GM19193 (cell line): ENCODE measurements around the gene ALS2.

Source experiments
- POLR2A ChIP-seq: IDR thresholded peaks from 4 replicates; pipeline ENCODE4 v1.6.1; 2011; ENCODE audit not compliant: insufficient read depth, insufficient read length; ENCODE audit errors: extremely low read depth

Gene ALS2

DNA sequence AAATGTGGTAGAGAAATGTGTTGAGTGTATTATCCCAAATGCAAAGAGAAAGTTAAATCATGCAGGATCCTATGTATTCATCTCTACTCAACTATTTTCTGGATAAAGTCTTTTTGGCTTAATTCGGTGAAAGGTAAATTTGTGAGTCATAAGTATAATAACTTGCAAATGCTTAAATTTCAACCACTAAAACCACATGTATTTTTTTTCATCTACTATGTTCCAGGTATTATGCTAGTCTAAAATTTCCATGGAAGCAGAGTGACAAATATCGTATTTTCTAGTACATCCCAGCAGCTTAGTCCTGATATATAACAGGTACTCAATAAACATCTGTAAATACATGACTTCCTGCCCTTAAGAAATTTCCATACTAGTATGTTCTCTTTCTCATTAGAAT, 6.2 kb downstream of the ALS2 start:
- TF ChIP-seq POLR2A = no peak

DNA sequence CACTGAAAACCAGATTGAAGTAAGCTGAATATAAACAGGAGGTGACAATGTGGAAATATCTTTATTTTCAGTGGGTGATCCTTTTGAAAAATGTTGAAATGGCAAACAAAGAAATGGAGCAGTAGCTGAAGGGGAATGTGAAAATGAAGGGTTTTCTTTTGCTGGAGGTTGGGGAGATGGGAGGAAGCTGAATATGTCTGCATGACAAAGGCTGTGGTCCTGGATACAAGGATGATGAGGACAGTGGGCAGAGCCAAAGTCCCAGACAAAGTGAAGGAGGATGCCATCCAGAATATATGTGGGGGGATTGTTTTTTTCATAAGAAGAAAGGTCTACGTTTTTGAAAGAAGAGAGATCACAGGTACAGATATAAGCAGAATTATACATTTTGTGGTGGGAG, 6.7 kb downstream of the ALS2 start:
- TF ChIP-seq POLR2A = no peak

DNA sequence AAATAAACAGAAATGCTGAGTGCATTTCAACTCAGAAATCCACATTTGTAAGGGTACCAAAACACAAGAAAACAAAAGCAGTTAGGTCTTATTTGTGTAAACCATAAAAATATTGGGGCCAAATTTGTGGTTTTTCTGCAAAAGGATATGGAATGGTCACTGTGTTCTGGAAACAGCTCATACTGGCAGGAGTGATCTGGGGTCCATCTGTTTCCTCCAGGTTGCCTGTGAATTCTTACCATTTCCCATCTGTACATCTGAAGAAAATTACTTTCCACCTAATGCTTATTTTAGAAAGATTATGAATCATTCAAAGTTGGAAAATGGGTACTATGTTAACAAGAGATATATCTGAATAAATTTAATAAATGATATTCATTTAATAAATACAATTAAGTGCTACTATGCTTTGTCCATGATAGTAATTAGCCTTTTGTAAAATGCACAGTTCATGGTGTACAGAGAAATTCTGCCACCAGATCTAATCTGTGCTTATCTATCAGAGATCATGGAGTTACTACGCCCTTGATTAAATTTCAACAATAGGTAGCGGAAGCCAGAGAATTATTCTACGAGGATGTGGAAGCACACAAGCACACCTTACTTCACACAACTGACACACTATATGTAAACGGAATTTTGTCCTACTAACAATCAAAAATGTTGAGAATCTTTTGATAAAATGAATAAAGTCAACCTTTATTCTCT, 10.9 kb downstream of the ALS2 start:
- no peak for TF ChIP-seq POLR2A

DNA sequence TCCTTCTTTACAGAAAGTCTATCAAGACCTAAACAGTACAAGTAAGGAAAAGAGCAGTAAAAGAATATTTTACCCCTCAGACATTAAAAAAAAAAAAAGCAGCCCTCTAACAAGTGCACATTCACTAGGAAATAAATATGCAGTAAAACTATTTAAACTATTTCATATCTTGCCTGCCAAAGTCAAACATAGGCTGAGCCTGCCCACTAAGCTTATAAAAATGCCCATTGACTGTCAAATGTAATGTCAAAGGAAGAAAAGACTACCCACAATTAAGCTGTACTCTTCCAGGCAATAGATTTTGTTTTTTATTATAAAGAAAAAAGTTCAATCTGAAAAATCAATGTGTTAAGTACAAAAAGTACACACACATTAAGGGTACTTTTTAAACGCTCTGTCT, 11.8 kb downstream of the ALS2 start:
- no peak for TF ChIP-seq POLR2A

DNA sequence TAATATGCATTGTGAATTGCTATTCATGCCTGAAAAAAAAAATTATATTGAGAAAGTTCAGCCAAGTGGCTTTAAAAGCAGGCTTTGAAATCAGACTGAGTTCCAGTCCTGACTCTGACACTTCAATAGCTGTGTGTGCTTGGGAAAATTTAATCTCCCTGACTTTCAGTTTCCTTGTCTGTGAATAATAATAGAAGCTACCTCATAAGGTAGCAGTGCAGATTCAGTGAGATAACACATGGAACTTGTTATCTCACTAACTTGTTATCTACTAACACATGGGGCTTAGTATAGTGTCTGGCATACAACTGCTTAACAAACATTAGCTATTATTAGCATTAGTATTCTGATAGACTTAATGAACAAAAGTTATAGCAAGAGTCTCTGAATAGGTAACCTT, 14.9 kb downstream of the ALS2 start:
- TF ChIP-seq POLR2A = no peak

DNA sequence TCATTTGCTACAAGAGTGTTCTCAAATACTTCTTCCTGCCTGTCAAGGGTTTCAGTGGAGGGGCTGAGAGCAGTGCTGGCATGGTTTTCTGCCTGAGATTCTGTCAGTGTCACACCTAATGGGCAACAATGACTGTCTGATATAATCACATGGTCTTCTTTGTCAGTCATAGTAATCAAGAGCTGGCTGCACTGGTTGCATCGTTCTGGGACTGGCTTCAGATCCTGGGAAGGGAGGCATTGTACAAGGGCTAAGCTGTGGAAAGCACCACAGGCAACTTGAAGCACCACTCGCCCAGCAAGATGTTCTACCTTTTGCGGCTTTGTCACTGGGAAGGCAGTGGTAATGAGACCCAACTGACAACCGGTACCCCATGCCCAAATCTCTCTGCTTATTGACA, 19.6 kb downstream of the ALS2 start:
- no peak for TF ChIP-seq POLR2A

DNA sequence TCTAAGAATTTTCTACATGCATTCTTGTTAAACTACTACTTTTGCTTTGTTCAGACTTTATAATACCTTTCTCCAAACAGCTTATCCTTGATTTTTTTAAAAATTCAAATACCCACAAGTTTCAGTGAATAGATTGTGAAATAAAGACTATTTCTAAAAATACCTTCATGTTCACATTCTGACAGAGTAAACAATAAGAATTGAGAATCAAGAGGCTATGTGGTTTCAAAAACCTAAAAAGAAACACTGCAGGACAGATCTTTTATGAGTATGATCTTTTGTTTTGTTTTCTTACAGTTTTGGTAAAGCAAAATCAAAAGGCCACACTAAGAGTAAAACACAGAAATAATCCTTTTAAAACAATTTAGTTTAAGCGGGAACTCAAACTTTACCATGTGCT, 21.2 kb downstream of the ALS2 start:
- no peak for TF ChIP-seq POLR2A

DNA sequence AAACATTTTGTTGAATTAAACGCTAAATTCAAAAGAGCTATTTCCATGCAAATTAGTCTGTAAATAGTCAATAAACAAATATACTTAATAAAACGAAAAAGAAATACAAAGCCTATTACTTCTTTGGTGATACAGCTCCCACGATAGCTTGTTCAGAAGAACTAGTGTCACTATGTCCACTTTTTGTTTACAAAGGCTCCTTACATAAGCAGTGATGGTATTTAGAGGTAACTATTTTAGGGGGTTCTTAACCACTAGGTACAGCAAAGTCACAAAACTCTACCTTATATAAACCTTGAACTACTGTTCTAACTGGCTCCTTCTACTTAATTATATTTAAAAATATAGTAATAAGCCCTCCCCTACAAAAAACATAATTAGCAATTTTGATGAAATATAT, 21.9 kb downstream of the ALS2 start:
- TF ChIP-seq POLR2A = no peak

DNA sequence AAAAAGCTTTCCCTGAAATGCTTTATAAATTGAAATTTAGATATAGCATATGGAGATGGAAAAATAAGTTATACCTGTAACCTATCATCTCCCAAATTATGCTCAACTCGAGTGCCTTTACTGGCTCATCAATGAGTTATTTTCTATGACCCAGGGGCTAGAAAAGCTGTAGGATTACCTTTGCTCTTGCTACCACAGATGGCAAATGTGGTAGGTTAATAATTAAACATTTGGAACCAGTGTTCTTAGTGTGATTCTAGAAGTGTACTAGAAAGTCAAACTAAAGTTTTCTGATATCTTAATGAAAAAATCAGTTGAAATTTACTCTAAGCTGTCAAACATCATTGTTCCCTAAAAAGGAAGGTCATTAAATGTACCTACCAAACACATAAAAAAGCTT, 22.5 kb downstream of the ALS2 start:
- no peak for TF ChIP-seq POLR2A

DNA sequence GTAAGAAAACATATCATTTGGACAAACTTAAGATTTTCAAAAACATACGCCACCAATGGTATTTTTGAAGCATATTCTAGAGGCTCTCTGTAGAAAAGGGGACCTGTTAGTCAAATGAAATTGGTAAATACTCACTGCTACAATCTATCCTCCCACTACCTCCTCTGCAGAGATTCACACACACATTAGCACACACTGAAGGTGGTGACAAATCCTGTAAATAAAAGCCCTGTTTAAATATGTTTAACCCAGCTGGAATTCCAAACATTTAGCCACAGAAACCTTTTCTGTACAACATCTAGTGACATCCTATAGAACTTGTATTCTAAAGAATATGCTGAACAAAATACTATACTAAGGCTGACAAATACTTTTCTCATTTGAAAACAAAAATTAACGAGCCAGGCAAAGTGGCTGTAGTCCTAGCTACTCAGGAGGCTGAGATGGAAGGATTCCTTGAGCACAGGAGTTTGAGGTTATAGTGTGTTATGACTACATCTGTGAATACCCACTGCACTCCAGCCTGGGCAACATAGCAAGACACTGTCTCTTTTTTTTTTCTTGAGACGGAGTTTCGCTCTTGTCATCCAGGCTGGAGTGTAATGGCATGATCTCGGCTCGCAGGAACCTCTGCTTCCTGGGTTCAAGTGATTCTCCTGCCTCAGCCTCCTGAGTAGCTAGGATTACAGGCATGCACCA, 25.9 kb downstream of the ALS2 start:
- no peak for TF ChIP-seq POLR2A

DNA sequence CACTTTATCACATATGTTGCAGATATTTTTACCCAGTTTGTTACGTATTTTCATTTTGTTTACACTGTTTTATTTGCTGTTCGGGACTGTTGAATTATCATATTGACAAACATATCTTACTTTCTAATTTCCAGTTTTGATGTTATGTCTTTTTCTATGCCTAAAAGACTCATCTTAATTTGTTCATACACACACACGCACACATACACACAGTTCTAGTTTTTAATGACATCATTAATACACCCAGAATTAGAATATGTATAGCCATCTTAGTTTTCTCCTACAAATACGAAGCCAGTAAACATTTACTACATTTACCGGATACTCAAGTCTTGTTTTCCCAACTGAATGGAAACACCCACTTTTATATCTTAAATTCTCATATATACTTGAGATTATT, 29.2 kb downstream of the ALS2 start:
- no peak for TF ChIP-seq POLR2A

DNA sequence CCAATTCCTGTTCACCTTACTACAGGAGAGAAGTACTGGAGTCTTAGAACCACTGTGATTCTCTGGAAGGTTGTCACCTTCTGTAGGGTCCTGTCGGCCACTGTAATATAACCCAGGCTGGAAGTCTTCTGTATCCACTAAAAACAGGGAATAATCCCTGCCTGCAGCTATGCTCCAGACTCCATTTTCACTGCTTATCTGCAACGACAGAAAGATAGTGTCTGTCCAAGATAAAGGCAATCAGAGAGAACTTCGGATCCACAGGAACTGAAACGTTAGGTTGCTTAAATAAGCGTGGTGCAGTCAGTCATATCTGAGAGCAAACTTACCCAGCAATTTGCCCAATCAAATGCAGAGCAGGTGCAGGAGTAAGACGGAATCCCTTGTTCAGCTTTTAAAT, 34.2 kb downstream of the ALS2 start:
- TF ChIP-seq POLR2A = no peak

DNA sequence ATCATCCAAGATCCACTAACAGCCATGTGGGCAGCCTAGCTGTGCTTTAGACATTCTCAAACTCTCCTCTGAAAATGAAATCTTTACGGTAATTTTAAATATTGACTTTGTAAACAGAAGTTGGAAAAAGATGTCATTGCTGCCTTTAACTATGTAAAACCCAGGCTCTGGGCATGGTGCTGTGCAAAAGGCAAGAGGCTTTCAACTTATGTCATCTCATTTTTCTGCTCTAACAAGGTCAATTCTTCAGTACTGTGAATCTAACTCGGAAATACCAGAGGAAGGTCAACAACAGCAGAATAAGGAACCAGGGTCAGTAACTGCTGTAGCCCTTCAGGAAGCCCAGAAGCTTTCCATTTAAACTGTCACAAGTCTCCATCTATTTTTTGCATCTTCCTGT, 45.2 kb downstream of the ALS2 start:
- no peak for TF ChIP-seq POLR2A

DNA sequence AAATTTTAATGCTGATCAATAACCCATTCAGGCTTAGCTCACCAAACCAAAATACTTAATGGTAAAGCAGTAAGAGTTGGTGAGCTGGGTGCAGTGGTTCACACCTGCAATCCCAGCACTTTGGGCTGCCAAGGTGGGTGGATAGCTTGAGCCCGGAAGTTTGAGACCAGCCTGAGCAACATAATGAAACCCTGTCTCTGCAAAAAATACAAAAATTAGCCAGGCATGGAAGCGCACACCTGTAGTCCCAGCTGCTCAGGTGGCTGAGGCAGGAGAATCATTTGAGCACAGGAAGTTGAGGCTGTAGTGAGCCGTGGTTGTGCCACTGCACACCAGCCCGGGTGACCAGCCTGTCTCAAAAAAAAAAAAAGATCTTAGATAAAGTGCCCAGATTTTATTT, 46.6 kb downstream of the ALS2 start:
- TF ChIP-seq POLR2A = no peak

DNA sequence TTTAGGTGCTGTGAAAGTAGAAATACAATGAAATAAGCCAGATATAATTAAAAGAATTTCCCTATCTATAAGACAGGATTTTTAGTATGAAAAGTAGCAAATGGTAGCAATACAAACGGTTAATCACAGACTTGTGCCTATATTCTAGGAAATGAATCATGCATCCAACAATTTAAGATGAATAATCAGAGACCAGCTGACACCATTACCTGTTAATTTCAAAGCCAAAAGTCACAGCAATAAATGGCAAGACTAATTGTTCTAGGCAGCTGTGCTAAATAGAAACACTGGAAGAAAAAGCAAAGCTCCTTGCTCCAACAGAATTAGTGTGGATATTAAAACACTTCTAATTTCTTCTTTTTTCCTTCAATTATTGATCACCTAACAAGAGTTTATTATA, 47.2 kb downstream of the ALS2 start:
- no peak for TF ChIP-seq POLR2A

DNA sequence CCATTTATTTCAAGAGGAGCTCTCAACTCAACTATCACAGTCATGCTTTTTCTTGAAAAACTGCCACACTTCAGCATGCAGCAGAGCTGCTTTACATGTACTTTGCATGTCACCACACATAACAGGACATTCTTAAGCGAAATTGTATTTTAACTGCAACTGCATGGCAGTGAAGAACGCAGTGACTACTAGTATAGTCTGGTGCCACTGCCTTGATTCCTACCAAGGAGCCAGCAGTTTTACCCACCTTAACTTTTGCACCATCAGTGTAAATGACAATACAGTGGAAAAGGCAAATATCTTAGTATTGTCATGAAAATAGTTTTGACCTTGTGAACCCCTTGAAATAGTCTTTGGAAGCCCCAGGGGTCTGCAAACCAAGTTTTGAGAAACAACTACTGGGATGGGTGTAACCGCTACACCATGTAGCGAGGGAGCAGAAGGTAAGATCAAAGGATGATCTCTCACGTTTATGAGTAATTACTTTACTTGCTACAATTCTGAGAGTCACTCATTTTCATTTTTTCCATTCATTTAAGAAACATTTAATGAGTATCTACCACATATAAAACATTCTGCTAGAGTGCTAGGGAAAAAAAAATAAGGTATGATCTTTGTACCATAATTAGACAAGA, 50.0 kb downstream of the ALS2 start:
- no peak for TF ChIP-seq POLR2A
